Activated effector memory CD4-positive, alpha-beta T cell treated with Interleukin-2 at 50 U/mL for 16 hours (primary cell): ENCODE measurements around the gene RRBP1.

ENCODE experiments used
- DNase-seq: peaks from one replicate; pipeline ENCODE4 v3.0.0-alpha.2; 2020

Gene RRBP1

GRCh38 chr20:17634661-17635331, 47.2 kb downstream of the RRBP1 start:
- DNase-seq, result no peak

- no peak for DNase-seq
Measured at GRCh38 chr20:17633850-17634500, 48.1 kb downstream of the RRBP1 start.

- DNase-seq, result no peak
Measured at GRCh38 chr20:17633221-17633849, 48.7 kb downstream of the RRBP1 start.

- no peak for DNase-seq
Measured at GRCh38 chr20:17631576-17632319, 50.3 kb downstream of the RRBP1 start.

DNA sequence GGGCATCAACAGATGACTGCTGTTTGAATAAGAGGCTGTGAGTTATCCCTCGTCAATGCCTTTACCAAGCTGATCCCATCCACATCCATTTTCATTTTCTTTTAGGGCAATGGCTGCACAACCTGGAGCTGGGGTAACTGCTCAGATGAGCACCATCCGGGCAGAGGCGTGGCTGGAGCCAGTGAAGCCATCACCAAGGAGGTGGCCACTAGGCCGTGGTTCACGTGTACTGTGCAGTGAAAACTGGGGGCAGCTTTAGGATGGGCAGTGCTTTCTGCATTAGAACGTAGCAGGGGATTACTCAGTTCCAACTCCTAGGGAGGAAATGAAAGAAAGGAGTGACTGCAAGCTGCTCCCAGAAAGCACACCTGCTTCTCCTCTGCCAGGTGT, 51.2 kb downstream of the RRBP1 start:
- DNase-seq, result no peak

GRCh38 chr20:17630151-17630805, 51.8 kb downstream of the RRBP1 start:
- no peak for DNase-seq

DNA sequence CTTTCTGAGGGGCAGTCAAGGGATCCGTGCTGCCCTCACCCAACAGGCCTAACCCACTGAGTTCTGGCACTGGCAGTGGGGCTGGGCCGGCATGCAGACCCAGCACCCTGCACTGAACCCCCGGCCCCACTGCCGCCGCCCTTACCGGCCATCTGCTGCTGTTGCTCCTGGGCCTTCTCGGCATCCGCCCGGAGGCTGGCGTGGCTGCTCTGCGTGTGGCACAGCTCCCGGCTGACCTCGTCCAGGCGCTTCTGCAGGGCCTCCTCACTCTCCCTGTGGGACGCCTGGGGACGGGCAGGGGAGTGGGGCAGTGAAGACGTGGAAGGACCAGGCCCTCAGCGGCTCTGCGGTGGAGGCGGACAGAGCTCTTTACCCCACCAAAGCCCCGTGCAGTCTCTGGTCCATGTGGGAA, 52.4 kb downstream of the RRBP1 start:
- no peak for DNase-seq

- no peak for DNase-seq
Measured at GRCh38 chr20:17629025-17629424, 53.0 kb downstream of the RRBP1 start.

DNA sequence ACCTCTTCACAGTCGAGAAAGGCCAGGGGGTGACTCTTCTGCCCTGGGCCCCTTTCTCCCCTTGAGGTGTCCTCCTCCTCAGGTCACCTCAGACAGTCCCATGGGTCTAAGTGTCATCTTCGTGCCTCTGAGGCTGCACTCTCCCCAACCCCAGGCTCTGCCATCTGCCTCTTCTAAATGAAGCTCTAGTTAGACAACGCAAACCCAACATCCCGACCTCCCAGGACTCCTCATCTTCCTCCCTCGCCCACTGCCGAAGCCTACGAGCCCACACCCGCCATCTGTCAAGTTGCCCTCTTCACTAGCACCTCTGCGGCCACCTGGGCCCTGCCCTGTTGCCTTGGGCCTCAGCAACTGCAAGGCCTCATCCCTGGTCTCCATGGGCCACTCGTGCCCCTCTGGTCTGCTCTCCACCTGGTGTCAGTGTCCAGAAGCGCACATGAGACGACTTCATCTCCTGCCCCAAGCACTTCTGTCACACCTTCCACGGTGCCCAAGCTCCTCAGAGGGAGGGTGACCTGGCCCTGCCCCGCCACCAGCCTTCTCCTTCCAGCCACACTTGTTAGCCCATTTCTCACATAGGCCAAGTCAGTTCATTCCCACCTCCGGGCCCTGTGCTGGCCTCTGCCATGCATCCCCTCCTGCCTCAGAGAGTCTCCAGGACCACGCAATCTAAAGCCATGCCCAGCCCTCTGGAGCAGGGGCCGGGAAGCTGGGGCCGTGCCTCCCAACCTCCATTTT, 53.8 kb downstream of the RRBP1 start:
- DNase-seq, result no peak

DNA sequence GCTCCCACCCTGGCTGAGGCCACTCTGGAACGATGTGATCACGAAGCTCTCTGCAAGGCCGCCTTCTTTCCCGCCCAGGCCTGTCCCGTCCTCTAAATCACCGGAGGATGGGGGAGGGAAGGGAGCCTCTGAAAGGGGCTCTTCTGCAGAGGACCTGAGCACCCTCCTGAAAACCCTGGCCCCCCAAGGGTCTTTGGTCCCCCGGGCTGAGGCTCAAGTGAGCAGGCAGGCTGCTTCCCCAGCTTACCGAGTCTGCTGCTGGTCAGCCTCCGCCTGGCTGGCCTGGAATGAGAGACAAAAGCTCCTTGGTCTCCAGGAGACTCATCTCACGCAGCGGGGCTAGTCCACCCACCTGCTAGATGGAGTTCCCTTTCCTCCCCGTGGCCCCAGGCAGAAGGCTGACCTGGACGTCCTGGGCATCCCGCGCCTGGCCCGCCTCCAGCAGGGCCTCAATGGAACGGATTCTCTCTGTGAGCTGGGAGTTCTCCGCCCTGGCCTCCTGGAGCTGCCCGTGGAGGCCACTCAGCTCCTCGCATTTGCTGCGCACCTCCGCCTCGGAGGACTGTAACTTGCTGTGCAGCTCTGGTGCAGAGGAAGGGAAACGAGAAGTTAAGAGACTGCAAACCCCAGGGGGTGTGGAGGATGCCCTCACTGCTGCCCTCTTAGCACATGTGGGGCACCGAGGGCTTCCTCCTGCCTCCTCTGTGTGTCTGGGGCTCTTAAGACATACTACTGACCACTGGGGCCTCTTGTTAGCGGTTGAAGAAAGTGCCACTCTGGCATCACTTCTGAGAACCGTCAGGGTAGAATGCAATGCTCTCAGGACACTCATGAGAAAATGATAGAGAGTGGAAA, 54.7 kb downstream of the RRBP1 start:
- DNase-seq, result no peak

- DNase-seq, result no peak
Measured at GRCh38 chr20:17626217-17627007, 55.6 kb downstream of the RRBP1 start.

DNA sequence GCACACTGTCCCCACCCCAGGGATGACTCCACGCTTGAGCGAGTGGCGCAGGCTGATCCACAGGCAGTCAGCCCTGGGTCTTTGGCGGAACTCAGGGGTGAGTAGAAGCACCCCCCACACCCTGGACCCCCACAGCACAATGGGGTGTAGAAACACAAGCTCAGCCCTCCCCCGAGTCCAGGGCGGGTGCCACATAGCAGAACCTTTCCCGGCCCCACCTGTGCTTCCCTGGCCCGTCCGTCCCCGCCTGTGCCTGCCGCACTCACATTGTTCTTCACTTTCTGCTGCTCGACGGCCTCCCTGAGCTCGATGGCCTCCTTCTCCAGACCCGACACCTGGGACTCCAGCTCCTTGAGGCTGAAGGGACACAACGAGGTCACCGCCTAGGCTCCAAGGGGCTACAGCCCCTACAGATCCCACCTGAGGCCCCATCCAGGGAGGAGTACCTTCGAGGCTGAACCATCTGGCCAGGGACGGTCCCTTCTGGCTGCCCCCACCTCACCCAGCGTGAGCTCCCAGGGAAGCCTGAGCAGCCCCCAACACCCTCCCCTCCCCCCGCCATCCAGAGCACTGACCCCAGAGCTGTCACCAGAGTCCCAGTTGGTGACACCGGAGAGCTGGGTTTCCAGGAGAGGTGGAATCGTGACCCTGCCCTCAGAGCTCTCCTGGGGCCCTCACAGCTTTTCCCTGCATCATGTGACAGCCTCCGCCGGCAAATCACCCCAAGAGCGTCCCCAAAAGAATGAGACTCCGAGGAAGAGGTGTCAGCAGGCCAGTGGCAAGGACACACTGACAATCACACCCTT, 56.6 kb downstream of the RRBP1 start:
- no peak for DNase-seq

GRCh38 chr20:17624551-17625245, 57.3 kb downstream of the RRBP1 start:
- no peak for DNase-seq

DNA sequence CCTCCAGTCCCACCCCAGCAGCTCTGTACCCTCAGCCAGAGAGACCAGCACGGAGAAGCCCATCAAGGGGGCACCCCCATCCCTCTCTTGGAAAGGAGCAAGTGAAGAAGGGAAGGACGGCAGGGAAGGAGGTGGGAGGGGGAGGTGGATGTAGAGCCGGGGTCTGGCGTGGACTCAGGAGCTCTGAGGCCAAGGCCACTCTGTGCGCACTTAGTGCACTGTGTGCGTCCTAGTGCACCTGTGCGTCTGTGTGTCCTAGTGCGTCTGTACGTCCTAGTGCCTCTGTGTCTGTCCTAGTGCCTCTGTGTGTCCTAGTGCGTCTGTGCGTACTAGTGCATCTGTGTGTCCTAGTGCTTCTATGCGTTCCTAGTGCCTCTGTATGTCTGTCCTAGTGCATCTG, 58.0 kb downstream of the RRBP1 start:
- no peak for DNase-seq

- no peak for DNase-seq
Measured at GRCh38 chr20:17622851-17623508, 59.1 kb downstream of the RRBP1 start.

GRCh38 chr20:17622086-17622850, 59.8 kb downstream of the RRBP1 start:
- no peak for DNase-seq

GRCh38 chr20:17621229-17621968, 60.6 kb downstream of the RRBP1 start:
- no peak for DNase-seq
